IMR-90 (cell line): ENCODE measurements around the gene BRPF3. TPM values are rescaled to one million over a fixed set of nuclear protein-coding genes. Genes with fewer than 3 reads are reported as not detected.

ENCODE experiments used
- ATAC-seq: fragments of 200-7000 bp; cut with Tn5 transposase; 2 replicates; pipeline ENCODE4 v1.9.1; 2020; ENCODE audit warnings: low read depth, mild to moderate bottlenecking, moderate library complexity
- BruUV-seq: library from RNA; stranded (reverse); fragments of 400-500 nt; replicated peaks from 2 replicates; lab custom pipeline; 2021; lab: Mats Ljungman, UMichigan
- CTCF ChIA-PET: fragments of 300-600 bp; formaldehyde crosslinking; extraction: SDS; loops from one replicate; lab custom pipeline; 2021; ENCODE audit warnings: antibody characterized with exemption; lab: Yijun Ruan, JAX
- POLR2A ChIA-PET: fragments of 300-600 bp; sonication (Branson Sonifier 250); formaldehyde crosslinking; loops from one replicate; lab custom pipeline; 2022; ENCODE audit warnings: antibody characterized with exemption; ENCODE audit not compliant: unreplicated experiment; lab: Charles Lee
- DNase-seq: peaks from one replicate; pipeline ENCODE4 v3.0.0; 2013
- H2AFZ ChIP-seq: replicated peaks from 2 replicates; pipeline ENCODE3; 2013; ENCODE audit warnings: low read length, mild to moderate bottlenecking; ENCODE audit not compliant: poor library complexity
- H2AK5ac ChIP-seq: 2 replicates; pipeline ENCODE4 v1.6.1; 2013; ENCODE audit warnings: low read depth, low read length, inconsistent platforms
- H2AK9ac ChIP-seq: replicated peaks from 2 replicates; pipeline ENCODE3; 2013; ENCODE audit warnings: mild to moderate bottlenecking, low read depth, low read length, moderate library complexity; ENCODE audit not compliant: poor library complexity
- H2BK120ac ChIP-seq: 2 replicates; pipeline ENCODE4 v1.6.1; 2013; ENCODE audit warnings: low read depth, low read length, inconsistent platforms
- H2BK15ac ChIP-seq: 3 replicates; pipeline ENCODE4 v1.6.1; 2013; ENCODE audit warnings: low read depth, low read length, inconsistent platforms
- H2BK20ac ChIP-seq: 2 replicates; pipeline ENCODE4 v1.6.1; 2013; ENCODE audit warnings: low read depth, mild to moderate bottlenecking, inconsistent platforms, low read length, moderate library complexity
- H2BK5ac ChIP-seq: 2 replicates; pipeline ENCODE4 v1.6.1; 2013; ENCODE audit warnings: mild to moderate bottlenecking, low read depth, low read length, inconsistent platforms; ENCODE audit not compliant: poor library complexity, severe bottlenecking
- H3K14ac ChIP-seq: replicated peaks from 2 replicates; pipeline ENCODE4 v1.6.1; 2013; ENCODE audit warnings: low read depth, low read length, inconsistent platforms
- H3K18ac ChIP-seq: 2 replicates; pipeline ENCODE4 v1.6.1; 2013; ENCODE audit warnings: low read depth, low read length, control low read depth
- H3K23ac ChIP-seq: 2 replicates; pipeline ENCODE4 v1.6.1; 2013; ENCODE audit warnings: low read depth, low read length, inconsistent platforms
- H3K27ac ChIP-seq: 2 replicates; pipeline ENCODE4 v1.5.1; 2013; ENCODE audit warnings: mild to moderate bottlenecking, control low read depth, low read length; ENCODE audit not compliant: insufficient read depth
- H3K27me3 ChIP-seq: 2 replicates; pipeline ENCODE4 v1.6.1; 2013; ENCODE audit warnings: low read length; ENCODE audit not compliant: control insufficient read depth, insufficient read depth
- H3K36me3 ChIP-seq: 2 replicates; pipeline ENCODE4 v1.6.1; 2013; ENCODE audit warnings: low read length, mixed read lengths; ENCODE audit not compliant: control insufficient read depth, insufficient read depth
- H3K4ac ChIP-seq: 2 replicates; pipeline ENCODE4 v1.6.1; 2013; ENCODE audit warnings: low read depth, low read length, inconsistent platforms
- H3K4me1 ChIP-seq: 2 replicates; pipeline ENCODE4 v1.6.1; 2013; ENCODE audit warnings: low read length, mixed read lengths; ENCODE audit not compliant: control insufficient read depth, insufficient read depth
- H3K4me2 ChIP-seq: 2 replicates; pipeline ENCODE4 v1.6.1; 2013; ENCODE audit warnings: low read depth, mild to moderate bottlenecking, control low read depth, low read length, moderate library complexity
- H3K4me3 ChIP-seq: 2 replicates; pipeline ENCODE4 v1.5.1; 2013; ENCODE audit warnings: low read depth, mild to moderate bottlenecking, control low read depth, low read length, moderate library complexity; ENCODE audit not compliant: insufficient read depth
- H3K56ac ChIP-seq: 2 replicates; pipeline ENCODE4 v1.6.1; 2013; ENCODE audit warnings: low read length, inconsistent platforms; ENCODE audit not compliant: insufficient read depth; ENCODE audit errors: extremely low read depth
- H3K79me1 ChIP-seq, 2 experiments: 2 replicates each; pipeline ENCODE4 v1.6.1; 2013; ENCODE audit warnings: low read length in 2 of 2, inconsistent platforms in 1 of 2, low read depth in 1 of 2
- H3K9ac ChIP-seq: 2 replicates; pipeline ENCODE4 v1.6.1; 2013; ENCODE audit warnings: low read depth, low read length, control low read depth
- H3K9me1 ChIP-seq: 2 replicates; pipeline ENCODE4 v1.6.1; 2013; ENCODE audit warnings: low read length, inconsistent platforms; ENCODE audit not compliant: insufficient read depth
- H3K9me3 ChIP-seq: 2 replicates; pipeline ENCODE4 v1.6.1; 2013; ENCODE audit warnings: low read length; ENCODE audit not compliant: control insufficient read depth, insufficient read depth
- H4K20me1 ChIP-seq: 2 replicates; pipeline ENCODE4 v1.6.1; 2013; ENCODE audit warnings: low read length, inconsistent platforms; ENCODE audit not compliant: insufficient read depth
- H4K5ac ChIP-seq: 2 replicates; pipeline ENCODE4 v1.6.1; 2013; ENCODE audit warnings: mild to moderate bottlenecking, low read depth, low read length, control low read depth
- H4K8ac ChIP-seq, 2 experiments: 2 replicates each; pipeline ENCODE4 v1.6.1; 2013; ENCODE audit warnings: low read depth in 2 of 2, low read length in 2 of 2, control low read depth in 1 of 2, inconsistent platforms in 1 of 2
- H4K91ac ChIP-seq: 2 replicates; pipeline ENCODE4 v1.6.1; 2013; ENCODE audit warnings: low read depth, low read length, inconsistent platforms; ENCODE audit not compliant: insufficient read depth
- BHLHE40 ChIP-seq: fragments of 150-350 bp; IDR thresholded peaks from 2 replicates; pipeline ENCODE4 v1.6.1; 2016; ENCODE audit warnings: mild to moderate bottlenecking, low read depth, low read length
- CEBPB ChIP-seq: IDR thresholded peaks from 2 replicates; pipeline ENCODE4 v1.6.1; 2012; ENCODE audit warnings: low read depth, low read length, improper control_type of control experiment
- CHD1 ChIP-seq: IDR thresholded peaks from 2 replicates; pipeline ENCODE4 v1.6.1; 2012; ENCODE audit warnings: low read depth, low read length, improper control_type of control experiment
- FOS ChIP-seq: fragments of 150-350 bp; IDR thresholded peaks from 2 replicates; pipeline ENCODE4 v1.6.1; 2016; ENCODE audit warnings: low read depth, low read length
- MAFK ChIP-seq: IDR thresholded peaks from 2 replicates; pipeline ENCODE4 v1.6.1; 2012; ENCODE audit warnings: low read depth, low read length, improper control_type of control experiment
- MAZ ChIP-seq: IDR thresholded peaks from 2 replicates; pipeline ENCODE4 v1.6.1; 2012; ENCODE audit warnings: low read depth, mild to moderate bottlenecking, low read length, improper control_type of control experiment, moderate library complexity, borderline replicate concordance
- MXI1 ChIP-seq: IDR thresholded peaks from 2 replicates; pipeline ENCODE4 v1.6.1; 2012; ENCODE audit warnings: low read depth, mild to moderate bottlenecking, low read length, moderate library complexity, borderline replicate concordance
- NFE2L2 ChIP-seq: fragments of 150-350 bp; IDR thresholded peaks from 2 replicates; pipeline ENCODE4 v1.6.1; 2016; ENCODE audit warnings: low read depth, mild to moderate bottlenecking, low read length
- POLR2A ChIP-seq: IDR thresholded peaks from 2 replicates; pipeline ENCODE4 v1.6.1; 2012; ENCODE audit warnings: mild to moderate bottlenecking, low read depth, low read length
- RAD21 ChIP-seq: IDR thresholded peaks from 2 replicates; pipeline ENCODE4 v1.6.1; 2012; ENCODE audit warnings: low read length, improper control_type of control experiment
- RCOR1 ChIP-seq: IDR thresholded peaks from 2 replicates; pipeline ENCODE4 v1.6.1; 2012; ENCODE audit warnings: mild to moderate bottlenecking, low read length, improper control_type of control experiment; ENCODE audit not compliant: insufficient replicate concordance
- RFX5 ChIP-seq: IDR thresholded peaks from 2 replicates; pipeline ENCODE4 v1.8.0; 2012; ENCODE audit warnings: low read depth, mild to moderate bottlenecking, low read length, moderate library complexity
- SMC3 ChIP-seq: fragments of 150-350 bp; IDR thresholded peaks from 2 replicates; pipeline ENCODE4 v1.6.1; 2016; ENCODE audit warnings: low read depth, mild to moderate bottlenecking, antibody characterized with exemption, low read length, moderate library complexity
- dilution Hi-C: fragments of 300-500 bp; cut with HindIII; formaldehyde crosslinking; loops from one replicate; pipeline ENCODE4 v1.14.3; 2018; ENCODE audit warnings: low sequenced_read_pairs; ENCODE audit not compliant: unreplicated experiment
- in situ Hi-C: fragments of 300-500 bp; cut with MboI; formaldehyde crosslinking; loops from 3 replicates; pipeline ENCODE4 v1.14.3; 2019; ENCODE audit warnings: low sequenced_read_pairs, inconsistent platforms, mixed read lengths
- intact Hi-C: fragments of 100-400 bp; cut with micrococcal nuclease; formaldehyde crosslinking; loops from 2 replicates; pipeline ENCODE4 v1.10.0; 2022
- polyA plus RNA-seq, 3 experiments: library from polyadenylated mRNA; depleted of rRNA; stranded (reverse); fragments of >200 nt; gene quantifications; 2 replicates each; pipeline ENCODE4 v1.2.3, GENCODE V29; 2012; ENCODE audit warnings: low replicate concordance in 1 of 3
- total RNA-seq: library from RNA; depleted of rRNA; stranded (reverse); fragments of >200 nt; gene quantifications from 2 replicates; pipeline ENCODE4 v1.2.3, GENCODE V29; 2012
- TF ChIP-seq, protein P1 (sequence below): conservative IDR thresholded peaks from 2 replicates; pipeline ENCODE4 v1.5.1; 2012; ENCODE audit warnings: mild to moderate bottlenecking, low read depth, low read length, improper control_type of control experiment
- TF ChIP-seq, protein P2 (sequence below): fragments of 150-350 bp; IDR thresholded peaks from 2 replicates; pipeline ENCODE4 v1.6.1; 2017; ENCODE audit warnings: mild to moderate bottlenecking, antibody characterized with exemption, low read length, low read depth
- TF ChIP-seq, protein P3 (sequence below): fragments of 150-350 bp; IDR thresholded peaks from 2 replicates; pipeline ENCODE4 v1.6.1; 2016; ENCODE audit warnings: low read depth, mild to moderate bottlenecking, low read length, moderate library complexity, borderline replicate concordance

Gene BRPF3
- total and polyA plus RNA-seq, 2 of the 4 experiments (the other 2 are of a cell fraction), result 10.2 to 17.2 TPM

DNA sequence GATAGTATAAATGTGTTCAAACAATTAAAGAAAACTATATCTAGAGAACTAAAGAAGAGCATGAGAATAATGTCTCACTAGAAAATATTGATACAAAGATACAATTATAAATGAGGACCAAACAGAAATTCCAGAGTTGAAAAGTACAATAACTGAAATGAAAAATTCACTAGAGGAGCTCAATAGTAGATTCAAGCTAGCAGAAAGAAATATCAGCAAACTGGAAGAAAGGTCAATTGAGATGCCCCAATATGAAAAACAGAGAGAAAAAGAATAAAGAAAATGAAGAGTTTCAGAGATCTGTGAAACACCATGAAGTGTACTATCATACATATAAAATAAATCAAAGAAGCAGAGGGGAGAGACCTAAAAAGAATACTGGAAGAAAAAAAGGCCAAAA, 18.0 kb upstream of the BRPF3 start:
- dilution Hi-C loops (no loop called here), intact Hi-C loops (no loop called here), in situ Hi-C loops (no loop called here)
- DNase-seq (no peak), ATAC-seq (no peak)
- H4K8ac ChIP-seq, result no peak overlapping the region
- no peak overlapping the region for H4K91ac ChIP-seq
- H2BK20ac ChIP-seq, result no peak overlapping the region
- H3K9me3 ChIP-seq, result peaks cover 9% of the 10 kb centered on the region
- H3K4me2 ChIP-seq, result no peak overlapping the region
- no peak overlapping the region for H2BK5ac ChIP-seq
- ChIA-PET POLR2A (no interaction called here), CTCF (no interaction called here)
- no peaks in the 10 kb centered on the region for H3K9me1 ChIP-seq
- H3K36me3 ChIP-seq, result no peaks in the 10 kb centered on the region
- H3K9ac ChIP-seq, result no peak overlapping the region
- no peak overlapping the region for H3K23ac ChIP-seq
- no peaks in the 10 kb centered on the region for H3K79me1 ChIP-seq
- no peak overlapping the region for H2AFZ ChIP-seq
- no peak overlapping the region for H2BK120ac ChIP-seq
- no peak overlapping the region for H3K4ac ChIP-seq
- H3K18ac ChIP-seq, result no peak overlapping the region
- H3K27ac ChIP-seq, result no peak overlapping the region
- no peak for TF ChIP-seq RFX5
- TF ChIP-seq MAFK, result no peak
- TF ChIP-seq, protein P1, sequence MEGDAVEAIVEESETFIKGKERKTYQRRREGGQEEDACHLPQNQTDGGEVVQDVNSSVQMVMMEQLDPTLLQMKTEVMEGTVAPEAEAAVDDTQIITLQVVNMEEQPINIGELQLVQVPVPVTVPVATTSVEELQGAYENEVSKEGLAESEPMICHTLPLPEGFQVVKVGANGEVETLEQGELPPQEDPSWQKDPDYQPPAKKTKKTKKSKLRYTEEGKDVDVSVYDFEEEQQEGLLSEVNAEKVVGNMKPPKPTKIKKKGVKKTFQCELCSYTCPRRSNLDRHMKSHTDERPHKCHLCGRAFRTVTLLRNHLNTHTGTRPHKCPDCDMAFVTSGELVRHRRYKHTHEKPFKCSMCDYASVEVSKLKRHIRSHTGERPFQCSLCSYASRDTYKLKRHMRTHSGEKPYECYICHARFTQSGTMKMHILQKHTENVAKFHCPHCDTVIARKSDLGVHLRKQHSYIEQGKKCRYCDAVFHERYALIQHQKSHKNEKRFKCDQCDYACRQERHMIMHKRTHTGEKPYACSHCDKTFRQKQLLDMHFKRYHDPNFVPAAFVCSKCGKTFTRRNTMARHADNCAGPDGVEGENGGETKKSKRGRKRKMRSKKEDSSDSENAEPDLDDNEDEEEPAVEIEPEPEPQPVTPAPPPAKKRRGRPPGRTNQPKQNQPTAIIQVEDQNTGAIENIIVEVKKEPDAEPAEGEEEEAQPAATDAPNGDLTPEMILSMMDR, result no peak
- TF ChIP-seq CHD1, result no peak
- no peak for TF ChIP-seq SMC3
- TF ChIP-seq, protein P2, sequence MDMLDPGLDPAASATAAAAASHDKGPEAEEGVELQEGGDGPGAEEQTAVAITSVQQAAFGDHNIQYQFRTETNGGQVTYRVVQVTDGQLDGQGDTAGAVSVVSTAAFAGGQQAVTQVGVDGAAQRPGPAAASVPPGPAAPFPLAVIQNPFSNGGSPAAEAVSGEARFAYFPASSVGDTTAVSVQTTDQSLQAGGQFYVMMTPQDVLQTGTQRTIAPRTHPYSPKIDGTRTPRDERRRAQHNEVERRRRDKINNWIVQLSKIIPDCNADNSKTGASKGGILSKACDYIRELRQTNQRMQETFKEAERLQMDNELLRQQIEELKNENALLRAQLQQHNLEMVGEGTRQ, result no peak
- TF ChIP-seq MXI1, result no peak
- no peak for TF ChIP-seq RCOR1
- TF ChIP-seq FOS, result no peak
- TF ChIP-seq CEBPB, result no peak
- no peak for TF ChIP-seq NFE2L2
- no peak for TF ChIP-seq RAD21
- TF ChIP-seq MAZ, result no peak
- TF ChIP-seq POLR2A, result no peak
- TF ChIP-seq BHLHE40, result no peak
- TF ChIP-seq, protein P3, sequence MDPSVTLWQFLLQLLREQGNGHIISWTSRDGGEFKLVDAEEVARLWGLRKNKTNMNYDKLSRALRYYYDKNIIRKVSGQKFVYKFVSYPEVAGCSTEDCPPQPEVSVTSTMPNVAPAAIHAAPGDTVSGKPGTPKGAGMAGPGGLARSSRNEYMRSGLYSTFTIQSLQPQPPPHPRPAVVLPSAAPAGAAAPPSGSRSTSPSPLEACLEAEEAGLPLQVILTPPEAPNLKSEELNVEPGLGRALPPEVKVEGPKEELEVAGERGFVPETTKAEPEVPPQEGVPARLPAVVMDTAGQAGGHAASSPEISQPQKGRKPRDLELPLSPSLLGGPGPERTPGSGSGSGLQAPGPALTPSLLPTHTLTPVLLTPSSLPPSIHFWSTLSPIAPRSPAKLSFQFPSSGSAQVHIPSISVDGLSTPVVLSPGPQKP, result no peak
- H2AK5ac ChIP-seq, result no peak overlapping the region
- H3K56ac ChIP-seq, result no peak overlapping the region
- H2AK9ac ChIP-seq, result no peak overlapping the region
- H3K4me3 ChIP-seq, result no peak overlapping the region
- no peaks in the 10 kb centered on the region for H3K4me1 ChIP-seq
- H3K14ac ChIP-seq, result no peak overlapping the region
- no TSS peak for BruUV-seq
- no peak overlapping the region for H4K5ac ChIP-seq
- H2BK15ac ChIP-seq, result no peak overlapping the region
- peaks cover 3% of the 10 kb centered on the region for H3K27me3 ChIP-seq
- no peaks in the 10 kb centered on the region for H4K20me1 ChIP-seq
